Stimulated activated CD8-positive, alpha-beta memory T cell treated with anti-CD3 and anti-CD28 coated beads, Interleukin-15, amount 100 ng/mL, for 48 hours (primary cell): Measurements from ENCODE around the gene PVALEF.
A peak's percentile ranks its signal among the peaks of the same experiment; 100 is the strongest.

Experiments
- DNase-seq, 2 donors: peaks; one replicate each; pipeline ENCODE4 v3.0.0-alpha.2; 2020; ENCODE audit warnings: low read depth in 2 of 2

The PVALEF gene

DNA sequence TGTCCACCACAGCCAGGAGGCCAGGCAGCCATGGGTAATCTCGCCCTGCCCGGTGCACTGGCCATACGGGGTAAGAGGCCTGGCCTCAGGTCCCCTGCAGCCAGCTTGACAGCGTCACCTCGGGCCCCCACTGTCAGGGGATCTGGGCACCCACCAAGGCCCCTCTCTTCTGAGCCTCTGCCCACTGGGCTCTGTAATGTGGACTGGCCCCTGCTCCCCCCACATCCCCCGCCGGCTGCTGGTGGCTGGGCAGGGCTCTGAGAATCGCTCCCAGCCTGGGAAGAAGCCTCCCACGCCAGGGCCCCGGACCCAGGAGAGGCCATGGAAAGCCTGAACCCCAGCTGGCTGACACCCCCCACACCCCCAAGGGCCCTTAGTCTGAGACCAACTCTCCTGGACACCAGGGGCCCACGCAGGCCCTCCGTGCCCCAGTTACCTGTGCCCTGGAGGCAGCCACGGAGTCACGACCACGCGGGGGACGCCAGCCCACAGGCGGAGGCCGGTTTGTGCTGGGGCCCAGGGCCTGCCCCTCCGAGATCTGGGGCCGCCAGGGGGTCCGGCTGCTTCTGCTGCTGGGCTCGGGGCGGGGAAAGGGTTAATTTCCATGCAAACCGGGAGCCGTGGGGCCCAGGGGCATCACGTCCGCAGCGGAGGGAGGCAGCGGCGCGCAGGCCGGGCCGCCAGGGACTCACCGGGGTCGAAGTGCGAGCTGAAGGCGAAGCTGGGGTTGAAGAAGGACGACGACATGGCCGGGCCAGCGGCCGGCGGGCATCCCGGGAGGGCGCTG lies at the start of gene PVALEF:
Gene PVALEF (plus strand): TSS at position 262 of the 787 bp plus-strand sequence. CDS start 15,720 bp downstream, outside the sequence.
- DNase-seq = no peak

DNA sequence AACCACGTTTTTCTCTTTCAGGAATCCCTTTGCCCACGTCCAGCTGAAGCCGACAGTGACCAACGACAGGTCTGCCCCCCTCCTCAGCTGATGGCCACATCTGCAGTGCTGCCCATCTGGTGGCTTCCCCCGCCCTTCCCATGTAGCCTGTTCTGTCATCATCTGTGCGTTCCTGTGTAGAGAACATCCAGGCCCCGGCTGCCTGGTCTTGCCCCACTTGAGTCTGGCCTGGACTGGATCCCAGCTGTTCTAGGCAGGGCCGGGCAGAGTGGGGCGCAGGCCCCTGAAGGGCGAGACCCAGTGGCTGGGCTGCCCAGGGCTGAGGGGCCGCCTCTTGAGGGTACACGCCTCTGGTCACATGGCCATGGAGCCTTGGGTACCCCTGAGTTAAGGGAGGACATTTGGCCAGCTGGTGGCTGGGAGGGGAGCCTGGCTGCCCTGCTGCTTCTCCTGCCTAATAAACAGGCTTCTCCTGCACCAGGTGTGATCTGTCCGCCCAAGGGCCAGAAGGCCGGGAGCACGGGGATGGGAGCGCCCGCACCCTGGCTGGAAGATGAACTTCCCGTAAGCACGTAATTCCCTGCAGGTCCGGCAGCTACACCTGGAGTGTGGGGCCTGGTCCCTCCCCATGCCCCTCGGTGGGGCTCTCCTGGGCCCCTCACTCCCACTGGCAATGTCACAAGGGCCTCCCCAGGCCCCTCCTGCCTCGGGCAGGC lies 49.4 kb upstream of the PVALEF start:
- DNase-seq = no peak

DNA sequence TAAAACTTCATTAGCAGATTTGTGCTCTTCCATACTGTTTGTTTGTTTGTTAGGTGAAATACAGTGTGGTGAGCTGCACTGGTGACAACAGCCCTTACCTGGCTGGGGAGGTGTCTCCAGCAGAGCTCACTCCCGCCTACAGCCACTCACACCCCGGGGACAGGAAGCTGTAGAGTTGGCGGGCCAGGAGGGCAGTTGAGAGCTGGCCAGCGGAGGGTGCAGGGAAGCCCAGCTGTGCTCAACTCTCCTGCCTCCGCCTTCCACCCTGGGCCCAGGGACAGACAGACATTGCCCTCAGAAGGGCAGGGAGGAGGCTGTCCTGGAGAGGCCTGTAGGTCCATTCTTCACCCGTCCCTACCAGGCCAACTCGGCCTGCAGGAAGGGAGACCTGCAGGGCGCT lies 48.6 kb upstream of the PVALEF start:
- DNase-seq = no peak

DNA sequence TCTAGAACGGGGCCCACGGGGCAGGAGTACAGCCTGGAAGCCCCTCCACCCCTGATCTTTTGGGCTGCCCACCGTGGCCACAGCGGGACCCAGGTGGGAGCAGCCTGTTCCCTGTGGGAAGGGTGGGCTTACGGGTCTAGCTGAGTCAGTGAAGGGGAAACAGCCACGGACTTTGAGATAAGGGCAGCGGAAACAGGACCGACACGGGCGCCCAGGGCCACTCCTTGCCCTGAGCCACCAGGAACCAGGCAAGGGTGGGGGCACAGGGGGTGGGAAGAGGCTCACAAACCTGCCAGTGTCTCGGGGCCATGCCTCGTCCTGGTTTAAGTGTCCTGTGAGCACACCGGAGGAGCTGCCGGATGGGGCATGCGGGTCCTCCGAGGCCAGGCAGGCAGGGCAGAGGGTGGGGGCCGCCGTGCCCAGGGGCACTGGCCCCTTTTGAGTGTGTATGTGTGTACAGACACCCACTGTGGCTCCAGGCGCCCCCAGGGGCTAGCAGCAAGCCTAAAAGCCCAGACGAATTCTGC lies 47.6 kb upstream of the PVALEF start:
- no peak for DNase-seq

DNA sequence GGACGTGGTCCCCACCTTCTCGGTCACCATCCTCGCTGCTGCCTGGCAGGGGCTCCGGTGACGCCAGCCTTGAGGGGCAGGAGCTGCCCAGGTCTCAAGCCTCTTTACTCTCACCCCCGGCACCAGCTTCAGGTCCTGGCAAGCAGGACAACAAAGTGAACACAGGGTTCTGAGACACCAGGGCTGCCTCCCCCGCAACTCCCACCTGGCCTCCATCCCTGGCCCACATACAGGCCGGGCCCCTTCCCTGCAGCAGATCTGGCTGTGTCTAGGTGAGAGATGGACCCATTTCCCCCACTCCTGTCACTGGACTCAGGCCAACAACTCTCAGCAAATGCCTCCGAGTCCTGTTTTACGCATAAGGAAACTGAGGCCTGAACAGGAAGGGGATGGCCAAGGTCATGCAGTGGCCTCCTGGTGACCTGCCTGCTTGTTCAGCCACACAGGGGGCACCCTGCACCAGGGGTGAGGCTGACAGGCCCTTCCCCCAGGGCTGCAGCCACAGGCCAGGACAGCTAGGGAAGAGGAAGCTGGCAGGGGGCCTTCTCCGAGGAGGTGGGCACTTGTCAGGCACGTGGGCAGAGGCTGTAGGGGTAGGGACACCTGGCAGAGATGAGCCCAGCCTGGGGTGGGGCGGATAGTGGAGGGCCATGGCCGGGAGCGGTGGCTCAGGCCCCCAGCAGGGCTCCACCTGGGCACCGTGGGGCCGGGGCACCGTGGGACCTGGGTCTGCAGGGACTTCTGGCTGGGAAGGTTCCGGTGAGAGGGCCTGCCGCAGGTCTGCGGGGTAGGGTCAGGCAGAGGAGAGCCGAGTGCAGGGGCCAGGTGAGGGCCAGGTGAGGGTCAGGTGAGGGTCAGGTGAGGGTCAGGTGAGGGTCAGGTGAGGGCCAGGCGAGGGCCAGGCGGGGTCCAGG lies 46.7 kb upstream of the PVALEF start:
- no peak for DNase-seq

DNA sequence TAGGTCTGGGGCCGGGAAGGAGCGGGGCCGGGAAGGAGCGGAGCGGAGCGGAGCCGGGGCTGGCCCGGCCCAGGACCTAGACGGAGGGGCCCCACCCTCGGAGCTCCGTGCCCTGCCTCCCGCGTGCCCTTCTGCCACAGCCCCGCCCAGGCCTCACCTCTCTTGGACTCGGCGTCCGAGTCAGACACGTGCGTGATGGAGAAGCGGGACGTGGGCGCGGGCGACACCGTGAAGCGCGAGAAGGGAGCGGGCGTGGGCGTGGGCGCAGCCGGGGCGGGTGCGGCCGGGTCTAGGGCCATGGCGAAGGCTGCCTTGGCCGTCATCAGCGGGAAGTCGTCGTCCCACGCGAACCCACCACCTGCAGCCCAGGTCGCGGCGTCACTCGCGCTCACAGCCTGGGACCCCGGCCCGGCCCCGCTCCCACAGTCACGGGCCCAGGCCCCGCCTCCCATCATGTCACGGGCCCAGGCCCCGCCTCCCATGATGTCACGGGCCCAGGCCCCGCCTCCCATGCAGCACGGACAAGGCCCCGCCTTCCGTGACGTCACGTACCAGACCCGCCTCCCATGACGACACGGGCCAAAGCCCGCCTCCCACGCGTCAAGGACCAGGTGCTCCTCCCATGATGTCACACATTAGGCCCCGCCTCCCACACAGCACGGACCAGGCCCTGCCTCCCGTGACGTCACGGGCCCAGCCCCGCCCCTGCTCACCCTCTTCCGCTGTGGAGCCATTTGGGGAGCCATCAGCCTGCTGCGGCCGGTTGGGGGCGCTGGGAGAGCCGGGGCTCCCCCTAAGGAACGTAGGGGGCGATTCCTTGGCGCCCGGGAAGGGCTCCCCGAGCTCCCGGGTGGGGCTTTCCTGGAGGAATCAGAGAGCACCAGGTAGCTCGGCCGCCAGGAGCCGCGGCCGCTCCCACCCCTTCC lies 45.8 kb upstream of the PVALEF start:
- DNase-seq = peak; percentile 67 to 75

DNA sequence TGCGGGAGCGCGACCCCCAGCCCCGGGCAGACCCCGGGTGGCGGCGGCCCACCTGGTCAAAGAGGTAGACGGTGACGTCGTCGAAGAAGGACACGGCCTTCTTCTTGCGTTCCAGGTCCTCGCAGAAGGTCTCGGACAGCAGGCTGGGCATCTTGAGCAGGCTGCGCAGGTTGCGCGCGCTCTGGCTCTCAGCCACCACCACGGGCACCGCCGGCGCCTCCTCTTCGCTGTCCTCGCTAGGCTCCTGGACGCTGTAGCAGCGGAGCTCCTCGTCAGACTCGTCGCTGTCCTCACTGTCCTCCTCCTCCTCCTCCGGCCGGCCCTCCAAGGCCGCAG lies 45.2 kb upstream of the PVALEF start:
- no peak for DNase-seq

DNA sequence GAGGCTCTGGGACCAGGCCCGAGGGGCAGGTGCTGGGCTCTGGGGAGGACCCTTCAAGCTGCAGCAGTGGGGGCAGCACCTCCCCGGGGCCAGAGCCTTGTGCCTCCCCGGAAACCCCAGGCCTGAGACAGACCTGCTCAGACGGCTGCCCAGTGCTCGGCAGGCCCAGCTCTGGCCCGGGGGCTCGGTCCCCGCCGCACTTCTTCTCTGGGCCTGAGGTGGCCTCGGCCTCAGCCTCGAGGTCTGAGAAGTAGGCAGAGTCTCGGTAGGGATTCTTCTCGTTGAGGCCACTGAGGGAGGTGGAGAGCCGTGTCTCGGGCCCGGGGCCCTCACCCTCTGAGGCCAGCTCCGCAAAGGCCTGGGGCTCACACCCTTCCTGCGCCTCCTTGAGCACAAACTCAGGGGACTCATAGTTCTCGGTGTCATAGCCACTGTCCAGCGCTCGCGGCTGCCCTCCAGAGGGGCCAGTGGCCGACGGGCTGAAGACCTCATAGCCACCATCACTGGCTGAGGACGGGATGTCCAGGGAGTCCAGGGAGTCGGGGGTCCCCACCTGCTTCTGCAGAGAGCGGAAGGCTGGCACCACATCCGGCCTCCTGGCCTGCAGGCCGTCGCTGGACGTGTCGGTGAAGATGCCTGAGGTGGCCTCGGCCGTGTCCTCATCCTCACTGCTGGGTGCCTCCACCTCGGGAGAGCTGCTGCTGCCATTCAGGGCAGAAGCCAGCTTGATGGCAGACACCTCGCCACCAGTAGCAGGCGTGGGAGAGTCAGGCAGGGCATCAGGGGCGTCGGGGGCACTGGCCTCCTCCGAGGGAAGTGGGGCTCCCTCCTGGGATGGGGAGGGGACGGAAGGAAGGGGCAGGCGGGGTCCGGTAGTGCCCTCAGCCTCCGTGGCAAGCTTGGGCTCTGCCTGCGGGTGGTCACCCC lies 44.3 kb upstream of the PVALEF start:
- DNase-seq = no peak

DNA sequence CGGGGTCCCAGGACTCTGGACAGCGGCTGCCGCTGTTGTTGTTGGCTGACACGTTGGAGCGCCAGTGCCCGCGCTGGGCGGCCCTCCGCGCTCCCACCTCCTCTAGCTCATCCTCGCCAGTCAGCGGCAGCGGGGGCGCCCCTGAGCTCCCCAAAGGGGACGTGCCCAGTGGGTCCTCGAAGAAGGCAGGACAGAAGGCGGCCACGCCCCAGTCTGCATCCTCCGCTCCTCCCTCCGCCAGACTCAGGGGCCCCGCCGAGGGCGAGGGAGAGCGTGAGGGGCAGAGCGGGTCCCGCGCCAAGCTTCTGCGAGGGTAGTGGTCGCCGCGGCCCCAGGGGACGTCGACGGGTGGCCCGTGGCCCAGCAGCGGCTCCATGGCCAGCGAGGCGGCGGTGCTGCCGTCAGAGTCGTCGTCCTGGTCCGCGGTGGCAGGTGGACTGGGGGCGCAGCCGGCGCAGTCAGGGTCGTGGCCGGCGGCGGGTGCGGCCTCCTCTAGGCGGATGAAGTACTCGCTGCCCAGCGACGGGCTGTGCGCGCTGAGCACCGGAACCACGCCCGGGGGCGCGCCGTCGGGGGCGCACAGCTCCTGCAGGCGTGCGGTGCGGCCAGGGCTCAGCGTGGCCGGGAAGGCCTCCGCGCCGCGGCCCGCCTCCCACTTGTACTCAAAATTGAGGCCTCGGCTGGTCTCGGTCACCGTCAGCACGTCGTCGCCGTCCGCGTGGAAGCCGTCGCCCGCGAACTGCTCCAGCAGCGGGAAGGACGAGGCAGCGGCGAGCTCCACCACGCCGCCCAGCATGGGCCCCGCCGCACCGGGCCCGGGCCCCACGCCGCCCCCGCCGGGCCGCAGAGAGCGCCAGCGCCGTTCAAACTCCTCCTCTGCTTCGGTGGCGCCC lies 43.2 kb upstream of the PVALEF start:
- DNase-seq = no peak

DNA sequence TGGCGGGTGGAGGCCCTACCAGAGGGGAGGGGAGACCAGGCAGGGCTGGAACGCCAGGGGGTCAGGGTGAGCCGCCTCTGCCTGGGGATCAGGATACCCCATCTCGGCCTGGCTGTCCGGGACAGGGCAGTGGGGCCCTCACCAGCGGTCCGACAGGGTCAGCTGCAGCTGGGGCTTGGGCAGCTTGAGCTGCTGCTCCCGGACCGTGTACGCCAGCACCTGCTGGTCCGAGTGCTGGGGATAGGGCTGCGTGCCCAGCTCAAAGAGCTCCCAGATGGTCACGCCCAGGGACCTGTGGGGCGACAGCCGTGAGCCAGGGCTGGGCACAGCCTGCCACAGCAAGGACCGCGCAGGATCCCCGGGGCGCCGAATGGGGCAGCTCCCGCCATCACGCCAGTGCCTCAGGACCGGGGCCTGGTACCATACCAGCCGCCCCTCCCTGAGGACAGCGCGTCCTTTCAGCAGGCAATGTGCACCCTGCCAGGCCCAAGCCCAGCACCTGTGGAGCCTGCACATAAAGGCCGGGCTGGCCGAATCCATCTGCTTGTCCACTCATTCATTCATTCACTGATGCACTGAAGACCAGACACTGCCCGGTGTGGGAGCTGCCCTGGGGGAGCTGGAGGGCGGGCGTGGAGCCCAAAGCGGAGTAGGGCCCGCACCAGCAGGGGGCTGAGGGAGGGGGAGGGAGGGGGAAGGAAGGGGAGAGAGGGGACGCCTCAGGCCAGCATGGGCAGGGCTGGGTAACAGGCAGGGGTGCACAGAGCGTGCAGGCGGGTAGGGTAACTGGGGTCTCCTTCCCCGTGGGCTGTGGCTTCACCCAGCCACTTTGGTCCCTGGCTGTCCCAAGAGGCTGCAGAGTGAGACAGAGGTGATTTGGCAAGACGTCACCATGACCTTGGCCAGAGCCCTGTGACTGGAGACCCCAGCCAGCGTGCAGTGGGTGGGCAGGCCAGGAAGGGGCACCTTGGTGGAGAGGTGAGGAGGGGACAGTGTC lies 42.0 kb upstream of the PVALEF start:
- DNase-seq = no peak

DNA sequence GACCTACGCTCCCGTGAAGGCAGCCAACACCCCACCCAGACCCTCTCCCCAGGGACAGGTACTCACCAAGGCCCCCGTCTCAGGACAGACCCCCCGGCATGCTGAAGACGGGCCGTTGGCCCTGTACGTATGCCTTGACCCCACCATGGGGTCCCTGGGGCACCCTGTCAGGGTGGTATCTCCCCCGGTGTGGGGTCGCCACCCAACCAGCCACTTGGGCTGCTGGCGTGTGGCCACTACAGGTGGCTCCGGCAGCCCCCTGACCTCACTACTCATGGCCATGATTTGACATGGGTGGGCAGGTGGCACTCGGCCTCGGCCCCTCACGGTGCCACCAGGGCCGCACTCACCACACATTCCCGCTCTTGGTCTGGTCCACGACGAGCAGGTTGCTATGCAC lies 40.9 kb upstream of the PVALEF start:
- DNase-seq = no peak

DNA sequence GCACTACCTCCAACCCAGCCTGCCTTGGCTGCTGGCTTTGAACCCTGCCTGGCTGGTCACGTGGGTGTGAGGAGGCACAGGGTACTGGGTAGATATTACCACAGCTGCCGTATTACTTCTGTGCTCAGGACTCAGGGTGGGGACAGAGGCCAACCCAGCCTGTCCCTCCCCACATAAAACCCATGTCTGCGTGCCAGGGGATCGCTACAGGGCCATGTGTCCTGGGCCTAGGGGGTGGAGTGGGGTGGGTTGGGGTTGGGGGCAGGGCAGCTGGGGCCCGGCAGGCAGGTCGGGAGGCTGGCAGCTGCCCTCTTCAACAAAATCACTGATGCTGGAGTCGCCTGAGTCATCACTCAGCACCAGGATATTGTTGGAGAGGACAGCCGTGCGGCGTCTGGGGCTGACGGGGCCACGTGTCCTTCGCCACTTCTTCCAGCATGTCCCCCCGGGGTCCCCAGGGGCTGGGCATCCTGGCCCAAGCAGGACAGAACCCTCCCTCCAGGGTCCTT lies 39.7 kb upstream of the PVALEF start:
- no peak for DNase-seq

DNA sequence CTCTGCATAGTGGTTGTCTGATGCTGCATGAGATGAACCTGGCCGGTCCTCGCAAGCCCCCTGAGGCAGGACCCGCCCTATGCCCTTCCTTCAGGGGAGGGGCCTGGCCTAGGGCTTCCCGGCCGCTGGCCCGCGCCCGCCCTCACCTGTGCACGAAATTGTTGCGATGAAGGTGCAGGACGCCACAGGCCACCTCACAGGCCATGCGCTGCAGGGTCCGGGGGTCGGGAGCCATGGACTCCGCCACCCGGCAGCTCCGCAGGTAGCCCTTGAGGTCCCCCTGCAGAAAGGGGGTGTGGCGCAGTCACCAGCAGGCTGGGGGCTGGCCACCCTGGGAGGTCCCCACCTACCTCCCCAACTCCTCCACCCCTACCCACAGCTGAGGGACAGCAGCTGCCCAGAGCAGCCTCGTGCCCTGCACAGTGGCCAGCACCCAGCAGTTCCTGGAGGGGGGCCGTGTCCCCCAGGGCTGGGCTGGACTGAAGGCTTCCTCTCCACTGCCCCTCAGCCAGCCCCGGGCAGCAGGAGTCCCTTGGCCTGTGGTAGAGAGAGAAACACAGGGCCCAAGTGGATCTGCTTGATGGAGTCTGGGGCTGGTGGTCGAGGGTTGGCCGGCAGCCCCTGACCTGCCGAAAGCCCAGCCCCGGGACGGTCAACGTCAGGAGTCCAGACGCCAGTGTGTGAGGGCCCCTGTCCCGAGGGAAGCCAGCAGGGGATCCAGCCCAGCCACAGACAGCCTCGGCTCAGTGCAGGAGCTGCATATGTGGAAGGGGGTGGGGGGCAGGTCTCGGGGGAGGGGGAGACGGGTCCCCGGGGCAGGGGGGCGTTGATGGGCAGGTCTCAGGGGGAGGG lies 38.8 kb upstream of the PVALEF start:
- DNase-seq = no peak

DNA sequence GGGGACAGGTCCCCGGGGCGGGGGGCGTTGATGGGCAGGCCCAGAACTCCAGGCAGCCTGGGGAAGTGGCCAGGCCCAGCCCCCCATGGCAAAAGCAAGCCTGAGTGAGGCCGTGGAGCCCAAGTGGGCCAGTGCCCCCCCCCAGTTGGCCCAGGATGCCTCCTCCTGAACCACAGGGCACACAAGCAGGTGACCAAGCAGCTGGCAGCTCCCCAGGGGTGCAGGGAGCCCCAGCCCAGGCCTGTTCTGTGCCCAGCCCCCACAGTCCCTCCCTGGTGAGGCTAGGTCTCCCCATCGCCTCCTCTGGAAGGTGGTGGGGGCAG lies 38.2 kb upstream of the PVALEF start:
- DNase-seq = no peak

DNA sequence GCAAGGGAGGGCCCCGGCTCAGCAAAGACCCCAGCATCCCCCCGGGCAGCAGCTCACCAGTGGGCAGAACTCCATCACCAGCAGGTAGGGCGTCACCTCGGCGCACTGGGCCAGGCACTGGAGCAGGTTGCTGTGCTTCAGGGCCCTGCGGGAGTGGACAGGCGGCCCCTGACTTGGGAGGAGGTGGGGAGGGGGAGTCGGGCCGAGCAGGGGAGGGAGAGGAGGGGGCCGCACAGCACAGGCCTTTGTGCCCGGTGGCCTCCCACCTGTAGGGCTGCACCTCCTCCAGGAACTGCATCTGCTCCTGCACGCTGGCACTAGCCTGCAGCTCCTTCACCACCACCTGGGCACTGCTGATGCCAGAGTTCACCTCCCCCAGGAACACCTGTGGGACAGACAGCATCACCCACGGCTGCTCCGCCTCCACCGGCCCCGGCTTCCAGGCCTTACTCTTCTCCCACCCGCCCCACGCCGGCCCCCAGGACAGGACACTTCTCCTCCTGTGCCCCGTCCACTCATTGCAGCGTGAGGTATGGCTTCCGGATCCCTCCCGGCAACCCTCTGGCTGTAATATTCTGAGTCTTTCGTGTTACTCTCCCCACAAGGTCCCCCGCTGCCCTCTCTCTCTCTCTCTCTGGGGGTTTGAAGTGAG lies 37.7 kb upstream of the PVALEF start:
- no peak for DNase-seq

DNA sequence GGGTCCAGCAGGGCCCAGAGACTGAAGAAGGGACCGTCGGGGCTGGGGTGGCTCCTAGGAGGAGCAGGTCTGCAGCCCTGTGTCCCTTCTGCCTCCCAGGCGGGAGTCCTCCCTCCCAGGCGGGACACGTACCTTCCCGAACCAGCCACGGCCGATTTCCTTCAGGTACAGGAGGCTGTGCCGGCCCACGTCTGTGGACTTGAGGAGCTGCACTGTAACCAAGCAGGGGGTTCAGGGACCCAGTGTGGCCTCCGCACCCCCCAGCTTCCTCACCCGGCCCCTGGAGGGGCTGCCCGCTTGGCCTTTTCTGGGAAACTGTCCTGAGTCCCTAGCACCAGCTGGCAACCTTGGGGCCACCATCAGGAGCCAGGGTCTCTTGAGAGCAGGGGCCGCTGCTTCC lies 37.0 kb upstream of the PVALEF start:
- no peak for DNase-seq
